HG02885 (cell line): ENCODE measurements around the gene RAE1.

Experiments used
- ATAC-seq: cut with Tn5 transposase; IDR thresholded peaks from one replicate; pipeline ENCODE4 v1.9.1; 2021; ENCODE audit warnings: mild to moderate bottlenecking; ENCODE audit not compliant: unreplicated experiment, poor library complexity

Gene RAE1

GRCh38 chr20:57396984-57397692 lies 46.1 kb downstream of the RAE1 start:
- no peak for ATAC-seq

DNA sequence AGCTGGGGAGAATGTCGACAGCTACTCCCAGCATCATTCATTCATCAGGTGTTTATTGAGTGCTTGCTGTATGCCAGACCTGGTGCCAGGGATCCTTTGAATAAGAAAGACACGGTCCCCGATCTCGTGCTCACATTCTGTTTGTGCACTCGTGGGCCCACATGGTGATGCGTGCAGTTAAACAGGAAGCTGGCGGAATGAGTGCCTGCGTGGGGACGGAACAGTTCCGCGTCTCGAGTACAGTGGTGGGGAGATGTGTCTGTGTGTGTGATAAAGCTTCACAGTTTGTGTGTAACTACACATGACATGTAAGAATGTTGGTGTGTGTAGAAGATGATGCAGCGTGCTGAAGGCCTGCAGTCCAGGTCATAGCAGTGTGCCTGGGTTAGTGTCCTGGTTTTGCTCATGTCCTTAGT lies 46.6 kb downstream of the RAE1 start:
- ATAC-seq = peak; percentile 22

DNA sequence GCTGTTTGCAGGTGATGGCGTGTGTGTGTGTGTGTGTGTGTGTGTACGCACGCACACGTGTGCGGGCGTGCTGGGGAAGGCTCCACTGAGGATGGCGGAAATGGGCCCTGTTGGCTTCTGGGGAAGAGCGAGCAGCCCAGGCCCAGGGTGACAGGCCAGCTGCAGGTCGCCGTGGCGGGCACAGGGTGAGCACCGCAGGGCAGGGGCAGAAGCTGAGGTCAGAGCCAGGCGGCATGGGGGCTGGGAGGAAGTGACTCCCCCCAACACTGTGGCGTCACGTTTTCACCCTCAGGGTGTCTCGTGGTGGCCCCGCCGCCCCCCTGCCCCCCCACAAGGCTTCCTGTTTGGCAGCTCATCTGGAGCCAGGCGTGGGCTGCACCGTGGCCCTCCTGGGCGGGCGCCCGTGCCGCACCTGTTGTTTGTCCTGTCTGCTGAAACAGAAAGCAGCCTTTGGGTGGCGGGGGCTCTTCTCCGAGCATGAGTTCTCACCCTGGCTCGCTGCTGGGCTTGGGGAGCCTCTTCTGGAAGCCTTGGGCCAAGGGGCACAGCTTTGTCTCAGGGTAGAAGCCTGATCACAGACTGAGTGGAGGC lies 47.3 kb downstream of the RAE1 start:
- peak; percentile 60 for ATAC-seq

GRCh38 chr20:57398901-57399535 lies 48.0 kb downstream of the RAE1 start:
- no peak for ATAC-seq

DNA sequence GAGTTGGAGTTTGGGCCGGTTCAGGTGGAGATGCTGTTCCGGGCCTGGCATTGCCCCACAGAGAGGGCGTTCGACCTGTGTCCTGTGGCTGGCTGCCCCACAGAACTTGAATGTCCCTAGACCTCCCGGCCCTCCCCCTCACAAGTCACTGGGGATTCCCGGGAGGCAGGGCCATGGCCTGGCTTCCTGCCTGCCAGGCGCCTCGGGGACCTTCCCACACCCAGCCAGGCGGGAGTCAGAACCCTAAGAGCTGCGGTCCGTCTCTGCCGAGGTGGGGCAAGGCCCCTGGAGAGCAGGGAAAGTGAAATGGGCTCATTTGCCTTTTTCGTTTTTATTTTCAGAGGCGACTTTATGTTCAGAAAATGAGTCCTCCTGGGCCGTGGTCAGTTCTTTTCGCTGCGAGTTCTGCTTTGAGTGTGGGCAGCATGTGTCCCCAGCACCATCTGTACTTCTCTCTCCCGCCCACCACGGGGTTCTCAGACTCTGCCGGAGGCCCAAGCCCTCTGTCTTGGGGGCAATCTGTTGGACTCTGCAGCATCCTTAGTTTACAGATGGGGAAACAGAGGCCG lies 48.6 kb downstream of the RAE1 start:
- ATAC-seq = peak; percentile 50

DNA sequence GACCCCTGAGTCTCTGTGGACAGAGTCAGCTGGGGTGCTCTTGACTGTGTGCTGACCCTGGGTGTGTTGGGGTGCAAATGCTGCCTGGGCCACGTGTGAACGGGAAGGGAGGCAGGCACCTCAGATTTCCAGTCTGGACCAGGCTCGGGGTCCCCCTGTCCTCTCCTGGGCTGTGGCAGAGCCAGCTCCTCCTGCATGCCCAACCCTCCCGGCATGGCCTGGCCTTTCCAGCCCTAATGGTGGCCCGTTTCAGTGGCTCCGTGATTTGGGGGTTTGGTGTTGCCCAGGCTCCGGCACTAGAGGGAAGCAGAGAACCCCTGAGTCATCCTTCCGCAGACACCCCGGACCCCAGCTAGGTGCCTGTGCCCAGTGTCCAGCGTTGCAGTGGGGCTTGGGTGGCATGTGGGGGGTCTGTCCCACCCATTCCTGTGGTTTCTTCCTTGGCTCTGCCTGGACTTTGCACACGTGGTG lies 49.2 kb downstream of the RAE1 start:
- no peak for ATAC-seq

DNA sequence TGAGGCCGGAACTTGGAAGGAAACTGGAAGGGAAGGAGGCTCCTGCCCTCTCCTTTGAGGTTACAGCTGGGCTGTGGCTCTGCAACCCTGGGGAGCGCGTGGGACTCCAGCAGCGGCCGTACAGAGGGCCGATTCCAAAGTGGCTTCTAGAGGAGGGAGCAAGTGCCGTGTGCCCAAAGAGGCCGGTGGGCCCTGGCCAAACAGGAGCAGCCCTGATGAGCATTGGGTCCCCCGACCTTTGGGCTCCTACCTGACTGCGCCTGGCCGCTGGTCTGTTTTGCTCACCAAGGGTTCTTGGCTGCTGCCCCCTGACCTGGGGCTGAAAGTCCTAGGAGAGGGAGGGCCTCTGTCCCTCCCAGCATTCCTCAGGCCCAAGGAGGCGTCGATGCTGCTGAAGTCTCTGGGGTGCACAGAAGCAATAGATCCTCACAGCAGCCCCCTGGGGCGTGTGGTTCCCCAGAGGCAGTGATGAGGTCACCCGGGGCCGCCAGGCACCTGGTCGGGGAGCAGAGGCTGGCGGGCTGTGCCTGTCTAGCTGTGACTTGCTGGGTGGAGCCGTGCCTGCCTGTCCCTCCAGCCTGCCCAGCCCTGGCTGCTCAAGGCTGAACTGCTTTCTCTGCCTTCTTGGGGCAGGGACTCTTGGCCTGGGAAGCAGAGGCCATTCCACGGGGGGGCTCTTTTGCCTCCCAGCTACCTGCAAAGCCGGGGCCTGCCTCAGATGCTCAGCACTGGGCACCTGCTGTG lies 49.9 kb downstream of the RAE1 start:
- ATAC-seq = no peak

- ATAC-seq = no peak
Measured at GRCh38 chr20:57401565-57401918, 50.5 kb downstream of the RAE1 start.

DNA sequence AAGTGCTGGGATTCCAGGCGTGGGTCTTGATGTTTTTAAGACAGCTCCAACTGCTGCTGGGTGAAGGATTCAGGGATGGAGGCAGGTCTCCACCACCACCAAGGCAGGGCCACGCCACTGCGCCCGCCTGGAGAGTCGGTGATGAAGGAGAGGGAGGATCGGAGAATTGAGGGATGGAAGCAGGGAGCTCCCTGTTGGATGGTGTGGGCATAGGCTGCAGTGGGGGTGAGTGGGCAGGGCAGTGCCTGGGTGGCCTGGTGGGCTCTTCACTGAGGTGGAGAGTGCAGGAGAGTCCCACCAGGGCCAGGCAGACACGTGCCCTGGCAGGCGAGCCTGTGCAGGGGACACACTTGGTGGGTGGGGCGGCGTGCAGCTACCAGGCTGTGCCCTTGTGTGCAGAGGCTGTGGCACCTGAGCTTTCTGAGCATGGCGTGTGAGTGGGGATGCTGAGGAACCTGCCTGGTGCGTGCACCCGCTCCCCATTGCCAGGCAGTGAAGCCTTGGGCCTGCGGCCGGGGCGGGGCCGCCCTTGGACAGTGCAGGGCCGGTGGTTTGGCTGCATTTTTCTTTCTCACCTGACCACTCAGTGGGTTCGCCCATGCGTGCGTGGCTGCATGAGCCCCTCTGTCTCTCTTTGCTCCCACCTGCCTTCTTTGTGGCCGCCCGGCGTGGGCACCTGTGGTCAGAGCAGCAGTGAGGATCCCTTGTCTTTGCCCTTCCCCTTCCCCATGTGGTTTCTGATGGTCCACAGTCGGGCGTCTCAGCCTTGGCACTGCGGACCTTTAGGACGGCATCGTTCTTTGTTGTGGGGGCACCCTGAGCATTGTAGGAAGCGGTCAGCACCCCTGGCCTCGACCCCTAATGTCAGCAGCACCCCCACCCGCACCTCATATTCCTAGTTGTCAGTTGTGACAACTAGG lies 51.4 kb downstream of the RAE1 start:
- no peak for ATAC-seq

GRCh38 chr20:57403216-57403615 lies 52.2 kb downstream of the RAE1 start:
- no peak for ATAC-seq

DNA sequence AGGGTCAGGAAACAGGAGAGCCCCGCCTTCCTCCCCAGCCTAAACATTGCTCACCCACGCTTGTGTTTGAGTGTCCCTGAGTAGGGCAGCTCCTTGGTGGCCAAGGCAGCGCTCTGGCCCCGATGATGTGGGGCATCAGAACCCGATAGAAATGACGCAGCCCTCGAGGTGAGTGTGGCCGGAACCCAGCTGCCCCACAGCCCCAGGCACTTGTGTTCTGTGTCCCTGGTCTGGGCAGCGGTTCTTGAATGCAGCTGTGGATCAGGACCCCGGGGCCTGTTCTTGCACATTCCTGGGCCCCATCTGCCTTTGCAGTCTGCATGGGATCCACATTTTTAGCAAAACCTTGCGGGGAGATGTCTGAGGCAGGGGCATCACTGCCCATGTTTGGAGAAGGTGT lies 53.0 kb downstream of the RAE1 start:
- ATAC-seq = no peak

GRCh38 chr20:57404419-57405072 lies 53.5 kb downstream of the RAE1 start:
- ATAC-seq = no peak

- no peak for ATAC-seq
Measured at GRCh38 chr20:57405236-57406016, 54.4 kb downstream of the RAE1 start.

GRCh38 chr20:57407541-57407956 lies 56.5 kb downstream of the RAE1 start:
- ATAC-seq = no peak

DNA sequence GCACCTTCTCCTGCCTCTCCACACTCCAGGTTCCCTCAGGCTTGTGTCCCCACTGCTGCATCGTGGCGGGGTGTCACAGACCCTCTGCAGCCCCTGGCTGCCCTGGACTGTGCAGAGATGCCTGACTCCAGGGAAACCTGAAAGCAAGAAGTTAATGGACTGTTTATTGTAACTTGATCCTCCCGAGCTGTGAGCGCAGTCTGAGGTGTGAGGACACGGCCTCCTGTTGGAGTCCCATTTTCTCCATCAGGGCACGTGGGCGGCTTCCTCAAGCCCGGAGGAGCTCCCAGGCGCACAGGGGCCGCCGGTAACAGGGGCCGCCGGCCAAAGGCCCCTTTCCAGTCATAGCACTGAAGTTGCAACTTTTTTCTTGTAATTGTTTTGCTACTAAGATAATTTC lies 57.1 kb downstream of the RAE1 start:
- ATAC-seq = no peak

DNA sequence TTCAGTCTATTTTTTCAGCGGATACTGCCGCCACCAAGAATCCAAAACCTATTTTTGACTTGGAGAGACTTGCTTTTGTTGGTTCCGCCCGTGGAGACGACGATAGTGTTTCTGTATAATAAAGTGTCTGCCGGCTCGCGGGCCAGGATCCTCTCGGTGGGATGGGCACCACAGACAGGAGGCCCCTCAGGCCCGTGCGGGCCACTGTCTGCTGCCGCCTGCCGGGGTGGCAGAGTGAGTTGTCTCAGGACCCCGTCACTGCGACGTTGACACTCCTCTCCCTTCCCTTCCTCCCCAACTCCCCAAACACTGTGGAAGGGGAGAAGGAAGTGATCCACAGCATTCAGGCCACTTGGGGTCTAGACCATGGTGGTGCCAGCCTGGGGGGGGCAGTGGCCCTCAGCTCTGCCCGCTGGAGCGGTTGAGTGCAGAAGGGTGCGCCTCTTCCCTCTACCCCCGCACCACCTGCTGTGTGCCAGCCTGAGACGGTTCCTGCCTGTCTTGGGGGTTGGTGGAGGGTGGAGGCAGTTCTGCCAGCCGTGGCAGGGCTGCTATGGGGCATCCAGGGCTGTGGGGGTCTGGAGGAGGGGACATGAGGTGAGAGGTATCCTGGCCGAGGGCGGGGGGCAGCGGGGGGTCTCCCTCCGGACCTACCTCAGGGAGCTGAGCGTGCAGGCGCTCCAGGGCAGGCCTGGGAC lies 57.6 kb downstream of the RAE1 start:
- ATAC-seq = no peak

DNA sequence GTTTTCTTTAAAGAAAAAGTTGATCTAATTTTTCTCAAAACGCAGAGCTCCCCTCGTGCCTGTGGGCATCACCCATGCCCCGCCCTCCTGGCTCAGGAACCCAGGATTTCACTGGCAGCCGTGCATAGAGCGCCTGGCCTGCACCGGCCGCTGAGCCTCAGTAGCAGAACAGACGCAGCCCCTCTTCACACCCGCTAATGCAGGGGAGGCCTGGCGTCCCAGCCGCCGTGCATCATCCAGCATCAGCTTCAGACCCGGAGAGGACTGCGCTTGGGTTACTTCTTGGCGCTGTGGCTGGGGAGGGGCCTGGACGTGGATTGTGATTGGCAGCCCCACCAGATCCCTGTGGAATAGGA lies 58.2 kb downstream of the RAE1 start:
- ATAC-seq = no peak
